ENCODE results near the gene ACVRL1. TPM values are rescaled to one million over a fixed set of nuclear protein-coding genes. Genes with fewer than 3 reads are reported as not detected.

ACVRL1 gene
- 100 to 1,000 TPM; 115 to 440 (median 137) TPM for total RNA-seq

- peak within 1 kb of the TSS; percentile 80 to 87 (median 86) for H3K27ac ChIP-seq
- H3K27me3 ChIP-seq = peaks cover 3% of the 10 kb centered on the region
- DNase-seq = peak; percentile 61
- no peaks in the 10 kb centered on the region for H3K9me3 ChIP-seq
- 13% methylated on average over 64 of the region's 74 CpGs; no CpG with 5 or more reads in 1 of the 2 donors for WGBS, 2 donors (ENCODE audit: low coverage in 1 of 2)
- H3K4me1 ChIP-seq = peaks cover 16 to 48% (median 35%) of the 10 kb centered on the region in 4 donors
- TF ChIP-seq POLR2A (IDR thresholded peaks at IDR 0.05) = no peak
- no peak for TF ChIP-seq EP300 (IDR thresholded peaks at IDR 0.05; ENCODE audit: low read depth)
- peak in 2 of 3 donors; percentile 29 to 54 for TF ChIP-seq POLR2AphosphoS5 (IDR thresholded peaks at IDR 0.05)
- in situ Hi-C loops (cut with MboI; ENCODE audit: low pct_ligation_motif_present in 1 of 4, low pct_unique_long_range_greater_than_20kb in 1 of 4, low sequenced_read_pairs in 3 of 4) (no loop called here), intact Hi-C loops (cut with DNase I; ENCODE audit: low total_unique reads) (no loop called here)
- no peaks in the 10 kb centered on the region for H3K36me3 ChIP-seq
- peak within 1 kb of the TSS; percentile 18 to 59 (median 54) for H3K4me3 ChIP-seq
Measured at GRCh38 chr12:51907083-51907855, at the start of gene ACVRL1. Gene ACVRL1 (plus strand): TSS chr12:51907504. CDS start chr12:51912475, 4,971 bp downstream.

GRCh38 chr12:51860986-51861385, 46.3 kb upstream of the ACVRL1 start:
- no peak for DNase-seq
- Histone ChIP-seq H3K4me1 (peaks cover 7 to 15% (median 9%) of the 10 kb centered on the region in 4 donors), H3K27me3 (peaks cover 75% of the 10 kb centered on the region), H3K36me3 (no peaks in the 10 kb centered on the region), H3K27ac (no peak overlapping the region), H3K9me3 (no peaks in the 10 kb centered on the region), H3K4me3 (no peak overlapping the region)
- intact Hi-C loops (cut with DNase I; ENCODE audit: low total_unique reads) (no loop called here), in situ Hi-C loops (cut with MboI; ENCODE audit: low pct_ligation_motif_present in 1 of 4, low pct_unique_long_range_greater_than_20kb in 1 of 4, low sequenced_read_pairs in 3 of 4) (no loop called here)
- WGBS, 2 donors (ENCODE audit: low coverage in 1 of 2) = 81 to 82% methylated on average over 2 to 3 of the region's 3 CpGs
- TF ChIP-seq EP300 (IDR thresholded peaks at IDR 0.05; ENCODE audit: low read depth) = no peak
- no peak for TF ChIP-seq CTCF (IDR thresholded peaks at IDR 0.05)
- TF ChIP-seq POLR2AphosphoS5 (IDR thresholded peaks at IDR 0.05) = no peak
- TF ChIP-seq POLR2A (IDR thresholded peaks at IDR 0.05) = no peak

GRCh38 chr12:51862947-51863346, 44.4 kb upstream of the ACVRL1 start:
- H3K36me3 ChIP-seq = no peaks in the 10 kb centered on the region
- 60 to 77% methylated on average over 1 to 4 of the region's 4 CpGs for WGBS, 2 donors (ENCODE audit: low coverage in 1 of 2)
- H3K4me1 ChIP-seq = peaks cover 7 to 15% (median 9%) of the 10 kb centered on the region in 4 donors
- peaks cover 66% of the 10 kb centered on the region for H3K27me3 ChIP-seq
- intact Hi-C loops (cut with DNase I; ENCODE audit: low total_unique reads) = no loop called here
- H3K9me3 ChIP-seq = no peaks in the 10 kb centered on the region
- H3K4me3 ChIP-seq = no peak overlapping the region
- no peak overlapping the region for H3K27ac ChIP-seq
- TF ChIP-seq POLR2AphosphoS5 (IDR thresholded peaks at IDR 0.05) (no peak), EP300 (IDR thresholded peaks at IDR 0.05; ENCODE audit: low read depth) (no peak), POLR2A (IDR thresholded peaks at IDR 0.05) (no peak), CTCF (IDR thresholded peaks at IDR 0.05) (no peak)
- DNase-seq = no peak
- in situ Hi-C loops (cut with MboI; ENCODE audit: low pct_ligation_motif_present in 1 of 4, low pct_unique_long_range_greater_than_20kb in 1 of 4, low sequenced_read_pairs in 3 of 4) = no loop called here

GRCh38 chr12:51863363-51863932, 43.9 kb upstream of the ACVRL1 start:
- intact Hi-C loops (cut with DNase I; ENCODE audit: low total_unique reads) = no loop called here
- Histone ChIP-seq H3K27ac (no peak overlapping the region), H3K4me1 (peaks cover 7 to 15% (median 9%) of the 10 kb centered on the region in 4 donors), H3K27me3 (peaks cover 66% of the 10 kb centered on the region), H3K36me3 (no peaks in the 10 kb centered on the region), H3K9me3 (no peaks in the 10 kb centered on the region), H3K4me3 (peak overlapping the region in 3 of 4 donors; percentile 12 to 39 (median 21))
- DNase-seq = no peak
- in situ Hi-C loops (cut with MboI; ENCODE audit: low pct_ligation_motif_present in 1 of 4, low pct_unique_long_range_greater_than_20kb in 1 of 4, low sequenced_read_pairs in 3 of 4) = no loop called here
- TF ChIP-seq CTCF (IDR thresholded peaks at IDR 0.05) (no peak), EP300 (IDR thresholded peaks at IDR 0.05; ENCODE audit: low read depth) (no peak), POLR2AphosphoS5 (IDR thresholded peaks at IDR 0.05) (no peak), POLR2A (IDR thresholded peaks at IDR 0.05) (no peak)
- 32% methylated on average over 17 of the region's 17 CpGs; no CpG with 5 or more reads in 1 of the 2 donors for WGBS, 2 donors (ENCODE audit: low coverage in 1 of 2)

All from transverse colon (tissue), 4 donors.